ENCODE measurements around the gene LAMC3.

Gene LAMC3

GRCh38 chr9:130983970-130984369 lies 25.0 kb upstream of the LAMC3 start:
- no peak for TF ChIP-seq Cebpa-rat (IDR thresholded peaks at IDR 0.05)

GRCh38 chr9:130984521-130984920 lies 24.5 kb upstream of the LAMC3 start:
- Histone ChIP-seq H3K36me3 (no peaks in the 10 kb centered on the region), H3K9ac (no peak overlapping the region), H3K4me2 (no peak overlapping the region), H3K9me3 (replicated peaks in 1 of 11) (no peaks in the 10 kb centered on the region), H3K27me3 (no peaks in the 10 kb centered on the region), H4K20me1 (no peaks in the 10 kb centered on the region), H3K27ac (no peak overlapping the region), H3K4me1 (peaks cover 19 to 52% (median 29%) of the 10 kb centered on the region in 10 experiments), H3K4me3 (no peak overlapping the region)
- no peak for TF ChIP-seq Cebpa-rat (IDR thresholded peaks at IDR 0.05)

More at GRCh38 chr9:130983970-130984369, 25.0 kb upstream of the LAMC3 start:
- H3K9me3 ChIP-seq (replicated peaks in 1 of 11), result no peaks in the 10 kb centered on the region
- H4K20me1 ChIP-seq, result no peaks in the 10 kb centered on the region
- H3K4me2 ChIP-seq, result no peak overlapping the region
- no peak overlapping the region for H3K4me3 ChIP-seq
- no peak overlapping the region for H3K27ac ChIP-seq
- H3K9ac ChIP-seq, result no peak overlapping the region
- H3K4me1 ChIP-seq, result peaks cover 15 to 52% (median 28%) of the 10 kb centered on the region in 10 experiments
- no peaks in the 10 kb centered on the region for H3K36me3 ChIP-seq
- H3K27me3 ChIP-seq, result no peaks in the 10 kb centered on the region

- no peak overlapping the region for H3K27ac ChIP-seq
- no peaks in the 10 kb centered on the region for H3K9me3 ChIP-seq (replicated peaks in 1 of 11)
- no peak overlapping the region for H3K4me3 ChIP-seq
- H3K4me1 ChIP-seq, result peaks cover 24 to 52% (median 30%) of the 10 kb centered on the region in 10 experiments
- no peak overlapping the region for H3K9ac ChIP-seq
- H3K36me3 ChIP-seq, result no peaks in the 10 kb centered on the region
- H3K27me3 ChIP-seq, result no peaks in the 10 kb centered on the region
- no peak overlapping the region for H3K4me2 ChIP-seq
- no peaks in the 10 kb centered on the region for H4K20me1 ChIP-seq
- TF ChIP-seq Cebpa-rat (IDR thresholded peaks at IDR 0.05), result no peak
Observed at GRCh38 chr9:130985029-130985428, 23.9 kb upstream of the LAMC3 start.

- no peaks in the 10 kb centered on the region for H3K27me3 ChIP-seq
- no peak overlapping the region for H3K4me2 ChIP-seq
- no peak for TF ChIP-seq Cebpa-rat (IDR thresholded peaks at IDR 0.05)
- no peak overlapping the region for H3K9ac ChIP-seq
- peaks cover 24 to 52% (median 28%) of the 10 kb centered on the region in 10 experiments for H3K4me1 ChIP-seq
- H3K9me3 ChIP-seq (replicated peaks in 1 of 11), result no peaks in the 10 kb centered on the region
- H4K20me1 ChIP-seq, result no peaks in the 10 kb centered on the region
- H3K4me3 ChIP-seq, result no peak overlapping the region
- no peaks in the 10 kb centered on the region for H3K36me3 ChIP-seq
- H3K27ac ChIP-seq, result no peak overlapping the region
Observed at GRCh38 chr9:130985606-130986162, 23.3 kb upstream of the LAMC3 start.

GRCh38 chr9:130986356-130986965 lies 22.5 kb upstream of the LAMC3 start:
- no peaks in the 10 kb centered on the region for H3K27me3 ChIP-seq
- no peaks in the 10 kb centered on the region for H4K20me1 ChIP-seq
- no peaks in the 10 kb centered on the region for H3K9me3 ChIP-seq (replicated peaks in 1 of 11)
- H3K27ac ChIP-seq, result no peak overlapping the region
- H3K4me3 ChIP-seq, result no peak overlapping the region
- no peak for TF ChIP-seq Cebpa-rat (IDR thresholded peaks at IDR 0.05)
- no peak overlapping the region for H3K9ac ChIP-seq
- H3K4me2 ChIP-seq, result no peak overlapping the region
- no peaks in the 10 kb centered on the region for H3K36me3 ChIP-seq
- peaks cover 16 to 50% (median 21%) of the 10 kb centered on the region in 10 experiments for H3K4me1 ChIP-seq

- H3K9me3 ChIP-seq (replicated peaks in 1 of 11), result no peaks in the 10 kb centered on the region
- peaks cover 11 to 50% (median 19%) of the 10 kb centered on the region in 10 experiments for H3K4me1 ChIP-seq
- no peak for TF ChIP-seq Cebpa-rat (IDR thresholded peaks at IDR 0.05)
- no peak overlapping the region for H3K9ac ChIP-seq
- H3K27ac ChIP-seq, result no peak overlapping the region
- no peak overlapping the region for H3K4me3 ChIP-seq
- no peaks in the 10 kb centered on the region for H3K36me3 ChIP-seq
- no peaks in the 10 kb centered on the region; a peak in 1 of 22 replicates for H4K20me1 ChIP-seq
- H3K4me2 ChIP-seq, result no peak overlapping the region
- H3K27me3 ChIP-seq, result no peaks in the 10 kb centered on the region
Observed at GRCh38 chr9:130987054-130987453, 21.9 kb upstream of the LAMC3 start.

GRCh38 chr9:130987738-130988399 lies 21.1 kb upstream of the LAMC3 start:
- no peak overlapping the region for H3K9ac ChIP-seq
- TF ChIP-seq Cebpa-rat (IDR thresholded peaks at IDR 0.05), result no peak
- H3K9me3 ChIP-seq (replicated peaks in 1 of 11), result no peaks in the 10 kb centered on the region
- peaks cover 11 to 46% (median 21%) of the 10 kb centered on the region in 10 experiments for H3K4me1 ChIP-seq
- no peaks in the 10 kb centered on the region for H3K36me3 ChIP-seq
- no peaks in the 10 kb centered on the region for H3K27me3 ChIP-seq
- no peaks in the 10 kb centered on the region; a peak in 1 of 22 replicates for H4K20me1 ChIP-seq
- H3K4me2 ChIP-seq, result no peak overlapping the region
- H3K4me3 ChIP-seq, result no peak overlapping the region
- no peak overlapping the region for H3K27ac ChIP-seq

GRCh38 chr9:130988400-130988747 lies 20.6 kb upstream of the LAMC3 start:
- no peak overlapping the region for H3K4me2 ChIP-seq
- no peak overlapping the region for H3K9ac ChIP-seq
- H3K36me3 ChIP-seq, result no peaks in the 10 kb centered on the region
- H3K4me3 ChIP-seq, result no peak overlapping the region
- no peak for TF ChIP-seq Cebpa-rat (IDR thresholded peaks at IDR 0.05)
- no peaks in the 10 kb centered on the region for H3K9me3 ChIP-seq (replicated peaks in 1 of 11)
- no peaks in the 10 kb centered on the region; a peak in 1 of 22 replicates for H4K20me1 ChIP-seq
- peaks cover 11 to 50% (median 26%) of the 10 kb centered on the region in 10 experiments for H3K4me1 ChIP-seq
- H3K27ac ChIP-seq, result no peak overlapping the region
- H3K27me3 ChIP-seq, result no peaks in the 10 kb centered on the region

- H3K4me3 ChIP-seq, result no peak overlapping the region
- no peaks in the 10 kb centered on the region for H3K9me3 ChIP-seq (replicated peaks in 1 of 11)
- no peak for TF ChIP-seq Cebpa-rat (IDR thresholded peaks at IDR 0.05)
- no peaks in the 10 kb centered on the region; a peak in 1 of 22 replicates for H4K20me1 ChIP-seq
- H3K36me3 ChIP-seq, result no peaks in the 10 kb centered on the region
- H3K4me2 ChIP-seq, result peak overlapping the region in 7 of 11 experiments; percentile 43 to 80 (median 64); a peak in 9 of 22 replicates
- no peak overlapping the region for H3K9ac ChIP-seq
- H3K27ac ChIP-seq, result no peak overlapping the region
- H3K27me3 ChIP-seq, result no peaks in the 10 kb centered on the region
- H3K4me1 ChIP-seq, result peaks cover 11 to 55% (median 31%) of the 10 kb centered on the region in 10 experiments
Observed at GRCh38 chr9:130988905-130989304, 20.1 kb upstream of the LAMC3 start.
